Upper lobe of left lung (tissue), 4 donors: ENCODE results near the gene CD5L.

Experiments
- POLR2A ChIP-seq, 4 donors: fragments of 450-650 bp; IDR thresholded peaks; one replicate each; pipeline ENCODE4 v1.5.1; 2016 to 2017; ENCODE audit warnings: antibody characterized with exemption in 4 of 4, mild to moderate bottlenecking in 2 of 4
- POLR2AphosphoS5 ChIP-seq, 2 donors: sonication (generic); formaldehyde crosslinking; IDR thresholded peaks; one replicate each; pipeline ENCODE4 v1.5.1; 2017; ENCODE audit warnings: antibody characterized with exemption in 2 of 2
- TF ChIP-seq, protein P1 (sequence below), 6 experiments: fragments of 450-650 bp in 4 of 6; fragments of 200-600 bp in 2 of 6; sonication (generic) in 2 of 6; IDR thresholded peaks; one replicate each; pipeline ENCODE4 v1.5.1; 2016 to 2019; ENCODE audit warnings: antibody characterized with exemption in 6 of 6

DNA sequence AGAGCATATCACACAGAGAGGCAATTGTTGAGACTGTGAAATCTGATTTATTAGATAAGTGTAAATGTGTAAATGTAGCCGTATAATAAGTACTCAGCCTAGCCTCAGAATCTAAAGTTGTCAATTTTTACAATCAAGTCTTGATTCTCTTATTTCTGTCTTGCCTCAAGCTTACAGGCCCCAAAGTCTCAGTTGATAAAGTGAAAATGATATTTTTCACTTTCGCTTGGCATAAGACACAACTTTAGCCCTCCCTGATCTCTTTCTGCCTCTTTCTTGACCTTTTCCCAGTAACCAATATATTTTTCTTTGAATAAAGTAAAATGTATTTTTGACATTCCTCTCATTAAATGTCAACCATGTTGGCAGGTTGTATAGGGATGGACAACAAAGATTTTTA, 10.7 kb downstream of the CD5L start:
- TF ChIP-seq POLR2AphosphoS5 (IDR thresholded peaks at IDR 0.05) (no peak), POLR2A (IDR thresholded peaks at IDR 0.05) (no peak)
- TF ChIP-seq, protein P1, sequence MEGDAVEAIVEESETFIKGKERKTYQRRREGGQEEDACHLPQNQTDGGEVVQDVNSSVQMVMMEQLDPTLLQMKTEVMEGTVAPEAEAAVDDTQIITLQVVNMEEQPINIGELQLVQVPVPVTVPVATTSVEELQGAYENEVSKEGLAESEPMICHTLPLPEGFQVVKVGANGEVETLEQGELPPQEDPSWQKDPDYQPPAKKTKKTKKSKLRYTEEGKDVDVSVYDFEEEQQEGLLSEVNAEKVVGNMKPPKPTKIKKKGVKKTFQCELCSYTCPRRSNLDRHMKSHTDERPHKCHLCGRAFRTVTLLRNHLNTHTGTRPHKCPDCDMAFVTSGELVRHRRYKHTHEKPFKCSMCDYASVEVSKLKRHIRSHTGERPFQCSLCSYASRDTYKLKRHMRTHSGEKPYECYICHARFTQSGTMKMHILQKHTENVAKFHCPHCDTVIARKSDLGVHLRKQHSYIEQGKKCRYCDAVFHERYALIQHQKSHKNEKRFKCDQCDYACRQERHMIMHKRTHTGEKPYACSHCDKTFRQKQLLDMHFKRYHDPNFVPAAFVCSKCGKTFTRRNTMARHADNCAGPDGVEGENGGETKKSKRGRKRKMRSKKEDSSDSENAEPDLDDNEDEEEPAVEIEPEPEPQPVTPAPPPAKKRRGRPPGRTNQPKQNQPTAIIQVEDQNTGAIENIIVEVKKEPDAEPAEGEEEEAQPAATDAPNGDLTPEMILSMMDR (IDR thresholded peaks at IDR 0.05): no peak
